ENCODE measurements around the gene PSAPL1. TPM values are rescaled to one million over a fixed set of nuclear protein-coding genes. Genes with fewer than 3 reads are reported as not detected.

Gene PSAPL1
- polyA plus RNA-seq, 1 of the 3 experiments (the other 2 are of a cell fraction): 0.03 TPM

GRCh38 chr4:7403001-7403400 is 31.7 kb downstream of the PSAPL1 start:
- Histone ChIP-seq H2AFZ (ENCODE audit: low read depth) (no peak overlapping the region), H3K9me3 (peaks cover 4% of the 10 kb centered on the region; the same call in 1 of the 2 replicates), H3K79me2 (ENCODE audit: insufficient read depth) (no peaks in the 10 kb centered on the region), H3K9me2 (no peaks in the 10 kb centered on the region), H3K4me1 (ENCODE audit: control insufficient read depth in 1 of 2, insufficient read depth in 2 of 2, low read depth in 1 of 2, low read length in 1 of 2) (peaks cover 0 to 8% of the 10 kb centered on the region in 2 experiments; a peak in 2 of 4 replicates), H3K27ac (ENCODE audit: low read depth in 2 of 2, low read length in 1 of 2) (no peak overlapping the region), H3K4me3 (ENCODE audit: low read depth in 2 of 2, low read length in 1 of 2) (no peak overlapping the region), H3K36me3 (replicated peaks in 1 of 2; ENCODE audit: control insufficient read depth in 1 of 2, insufficient read depth in 2 of 2, low read length in 1 of 2) (no peaks in the 10 kb centered on the region), H3K9ac (no peak overlapping the region), H4K20me1 (ENCODE audit: insufficient read depth) (no peaks in the 10 kb centered on the region), H3F3A (replicated peaks; ENCODE audit: insufficient read depth) (no peaks in the 10 kb centered on the region), H3K27me3 (ENCODE audit: insufficient read depth) (peaks cover 15% of the 10 kb centered on the region; the same call in 1 of the 2 replicates), H3K4me2 (no peak overlapping the region)
- TF ChIP-seq CTCF (IDR thresholded peaks at IDR 0.05) (no peak), FOXJ3 (CRISPR knock-in tag; IDR thresholded peaks at IDR 0.05) (no peak), JUND (IDR thresholded peaks at IDR 0.05) (no peak), PBX3 (IDR thresholded peaks at IDR 0.05) (no peak), SMC3 (IDR thresholded peaks at IDR 0.05; ENCODE audit: low read depth, low read length) (no peak), CHD2 (IDR thresholded peaks at IDR 0.05; ENCODE audit: low read length, partially characterized antibody) (no peak), EZH2phosphoT487 (IDR thresholded peaks at IDR 0.05; ENCODE audit: borderline replicate concordance, low read depth) (no peak), USF2 (IDR thresholded peaks at IDR 0.05; ENCODE audit: borderline replicate concordance, low read depth, low read length) (no peak), ELF1 (IDR thresholded peaks at IDR 0.05) (no peak), EP300 (IDR thresholded peaks at IDR 0.05; ENCODE audit: borderline replicate concordance in 1 of 2, low read depth in 1 of 2, low read length in 1 of 2) (no peak), RXRA (IDR thresholded peaks at IDR 0.05; ENCODE audit: borderline replicate concordance, low read depth) (no peak), USF1 (IDR thresholded peaks at IDR 0.05; ENCODE audit: borderline replicate concordance, low read depth) (no peak), RFX5 (IDR thresholded peaks at IDR 0.05; ENCODE audit: low read length) (no peak), SIN3A (IDR thresholded peaks at IDR 0.05; ENCODE audit: borderline replicate concordance, low read depth, low read length) (no peak)
- 18% methylated on average over 3 of the region's 3 CpGs for WGBS (ENCODE audit: low lambda C conversion rate)
- DNase-seq: no peak
- ChIA-PET CTCF (interaction anchor here (0.6 kb wide), 1 partner anchor 43 kb away, joined by 4 read pairs; no protein-coding TSS in a partner anchor), POLR2A (no interaction called here)
